MCF 10A (cell line): Measurements from ENCODE around the gene BTG4. TPM values are rescaled to one million over a fixed set of nuclear protein-coding genes. Genes with fewer than 3 reads are reported as not detected.

ENCODE experiments used
- BruUV-seq: library from RNA; stranded (reverse); fragments of 400-500 nt; replicated peaks from 2 replicates; lab custom pipeline; 2021; lab: Mats Ljungman, UMichigan
- CTCF ChIA-PET: fragments of 300-600 bp; sonication (Branson Sonifier 250); formaldehyde crosslinking; extraction: SDS; loops from one replicate; lab custom pipeline; 2021; ENCODE audit warnings: antibody characterized with exemption, inconsistent platforms; lab: Yijun Ruan, JAX
- POLR2A ChIA-PET: fragments of 300-600, 350-650 bp; sonication (Branson Sonifier 250); formaldehyde crosslinking; extraction: SDS; loops from one replicate; lab custom pipeline; 2020; ENCODE audit warnings: antibody characterized with exemption, inconsistent platforms; lab: Yijun Ruan, JAX
- DNase-seq: peaks from one replicate; pipeline ENCODE4 v3.0.0-alpha.2; 2018; ENCODE audit not compliant: unreplicated experiment
- H3K27ac Mint-ChIP-seq: one replicate; pipeline ENCODE4 v1.8.0; 2022; ENCODE audit warnings: mild to moderate bottlenecking, low read depth, mixed read lengths; ENCODE audit not compliant: unreplicated experiment
- H3K27me3 Mint-ChIP-seq: one replicate; pipeline ENCODE4 v1.8.0; 2022; ENCODE audit warnings: mixed read lengths; ENCODE audit not compliant: insufficient read depth, unreplicated experiment
- H3K36me3 Mint-ChIP-seq: one replicate; pipeline ENCODE4 v1.8.0; 2022; ENCODE audit warnings: mild to moderate bottlenecking, moderate library complexity, mixed read lengths; ENCODE audit not compliant: insufficient read depth, unreplicated experiment
- H3K4me1 Mint-ChIP-seq: one replicate; pipeline ENCODE4 v1.8.0; 2022; ENCODE audit warnings: mixed read lengths; ENCODE audit not compliant: insufficient read depth, unreplicated experiment
- H3K4me3 Mint-ChIP-seq: one replicate; pipeline ENCODE4 v1.8.0; 2022; ENCODE audit warnings: mild to moderate bottlenecking, moderate library complexity, mixed read lengths; ENCODE audit not compliant: unreplicated experiment
- H3K9me3 Mint-ChIP-seq: one replicate; pipeline ENCODE4 v1.8.0; 2022; ENCODE audit warnings: mixed read lengths; ENCODE audit not compliant: unreplicated experiment
- intact Hi-C: fragments of 100-400 bp; cut with micrococcal nuclease; formaldehyde crosslinking; loops from 2 replicates; pipeline ENCODE4 v1.14.1; 2022
- total RNA-seq: library from RNA; stranded (reverse); gene quantifications from 2 replicates; pipeline ENCODE4 v1.2.3, GENCODE V29; 2022
- TF ChIP-seq, protein P1 (sequence below): fragments of 200-600 bp; IDR thresholded peaks from one replicate; pipeline ENCODE4 v1.8.0; 2022; ENCODE audit warnings: antibody characterized with exemption, mild to moderate bottlenecking; ENCODE audit not compliant: unreplicated experiment

BTG4 gene
- total RNA-seq, 1 experiment from 2014 or later = not detected

DNA sequence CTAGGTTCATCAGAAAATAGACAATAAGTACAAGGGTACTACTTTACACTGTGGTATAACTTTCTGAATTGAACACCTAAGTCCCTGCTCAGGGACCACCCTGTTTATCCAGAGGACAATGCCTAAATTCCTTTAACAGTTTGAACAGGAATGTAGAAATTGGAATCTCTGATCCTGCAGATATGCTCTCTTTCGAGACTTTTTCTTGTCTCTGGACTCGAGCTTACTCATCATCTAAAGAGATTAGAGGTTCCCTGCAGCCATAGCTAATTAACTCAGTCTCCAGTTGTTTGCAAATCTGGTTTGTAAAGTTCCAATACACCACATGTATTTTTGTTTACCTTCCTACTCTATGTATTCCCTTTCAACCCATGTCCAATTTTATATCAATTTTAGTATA, 3.4 kb upstream of the BTG4 start:
- intact Hi-C loops = no loop called here
- CTCF ChIA-PET = no interaction called here
- Mint-ChIP-seq H3K4me1 (peaks cover 15% of the 10 kb centered on the region), H3K9me3 (no peaks in the 10 kb centered on the region), H3K27ac (no peak overlapping the region), H3K36me3 (no peaks in the 10 kb centered on the region), H3K4me3 (no peak overlapping the region), H3K27me3 (no peaks in the 10 kb centered on the region)
- no TSS peak for BruUV-seq
- TF ChIP-seq, protein P1, sequence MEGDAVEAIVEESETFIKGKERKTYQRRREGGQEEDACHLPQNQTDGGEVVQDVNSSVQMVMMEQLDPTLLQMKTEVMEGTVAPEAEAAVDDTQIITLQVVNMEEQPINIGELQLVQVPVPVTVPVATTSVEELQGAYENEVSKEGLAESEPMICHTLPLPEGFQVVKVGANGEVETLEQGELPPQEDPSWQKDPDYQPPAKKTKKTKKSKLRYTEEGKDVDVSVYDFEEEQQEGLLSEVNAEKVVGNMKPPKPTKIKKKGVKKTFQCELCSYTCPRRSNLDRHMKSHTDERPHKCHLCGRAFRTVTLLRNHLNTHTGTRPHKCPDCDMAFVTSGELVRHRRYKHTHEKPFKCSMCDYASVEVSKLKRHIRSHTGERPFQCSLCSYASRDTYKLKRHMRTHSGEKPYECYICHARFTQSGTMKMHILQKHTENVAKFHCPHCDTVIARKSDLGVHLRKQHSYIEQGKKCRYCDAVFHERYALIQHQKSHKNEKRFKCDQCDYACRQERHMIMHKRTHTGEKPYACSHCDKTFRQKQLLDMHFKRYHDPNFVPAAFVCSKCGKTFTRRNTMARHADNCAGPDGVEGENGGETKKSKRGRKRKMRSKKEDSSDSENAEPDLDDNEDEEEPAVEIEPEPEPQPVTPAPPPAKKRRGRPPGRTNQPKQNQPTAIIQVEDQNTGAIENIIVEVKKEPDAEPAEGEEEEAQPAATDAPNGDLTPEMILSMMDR = no peak
- DNase-seq = no peak
- POLR2A ChIA-PET = no interaction called here

DNA sequence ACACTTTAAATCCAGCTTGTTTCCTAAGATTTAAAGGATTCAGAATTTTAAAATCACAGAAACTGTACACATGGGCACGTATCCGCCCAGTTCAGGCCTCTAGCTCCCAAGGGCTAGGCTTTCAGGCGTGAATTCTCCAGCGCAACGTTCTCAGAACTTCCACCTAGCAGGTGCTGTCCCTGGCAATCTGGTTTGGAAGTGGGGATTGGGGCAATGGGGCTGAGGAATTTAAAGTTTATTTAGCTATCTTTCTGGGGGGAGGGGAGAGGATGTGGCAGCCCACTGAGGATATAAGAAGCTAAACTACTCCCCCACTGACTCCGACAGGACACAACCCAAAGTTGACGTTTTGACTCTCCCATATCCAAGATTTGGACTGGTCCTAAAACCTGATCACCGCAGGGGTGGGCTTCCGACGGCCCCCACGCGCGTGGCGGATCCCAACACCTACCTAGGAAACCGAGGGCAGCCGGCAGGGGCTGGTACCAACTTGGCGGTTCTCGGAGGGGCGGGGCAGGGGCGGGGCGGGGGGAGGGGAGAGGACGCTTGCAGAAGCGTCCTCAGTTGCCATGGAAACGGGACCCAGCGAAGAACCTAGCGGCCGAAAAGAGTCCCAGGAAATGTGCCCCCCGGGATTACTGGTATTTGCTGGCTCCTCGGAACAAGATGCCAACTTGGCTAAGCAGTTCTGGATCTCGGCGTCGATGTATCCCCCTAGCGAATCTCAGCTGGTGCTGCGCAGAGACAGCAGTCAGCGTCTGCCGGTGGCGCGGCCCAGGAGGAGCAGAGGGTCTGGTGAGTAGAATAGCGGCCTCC, 2.2 kb upstream of the BTG4 start, which contains the start of gene HOATZ:
TSS of gene HOATZ (plus strand) at position 563 of the 816 bp plus-strand sequence. CDS start at position 570, 7 bp downstream.
- no TSS peak for BruUV-seq
- Mint-ChIP-seq H3K36me3 (no peaks in the 10 kb centered on the region), H3K4me3 (no peak within 1 kb of the TSS), H3K27me3 (no peaks in the 10 kb centered on the region), H3K27ac (no peak within 1 kb of the TSS), H3K4me1 (peaks cover 16% of the 10 kb centered on the region), H3K9me3 (no peaks in the 10 kb centered on the region)
- intact Hi-C loops = no loop called here
- ChIA-PET POLR2A (interaction anchor here (0.5 to 0.9 kb wide), 2 partner anchors 17 to 31 kb away, joined by 3 to 4 read pairs; no protein-coding TSS in a partner anchor), CTCF (interaction anchor here (1.1 kb wide), 1 partner anchor 1080 kb away, joined by 3 read pairs; no protein-coding TSS in a partner anchor)
- no peak for DNase-seq
- TF ChIP-seq, protein P1 = no peak

DNA sequence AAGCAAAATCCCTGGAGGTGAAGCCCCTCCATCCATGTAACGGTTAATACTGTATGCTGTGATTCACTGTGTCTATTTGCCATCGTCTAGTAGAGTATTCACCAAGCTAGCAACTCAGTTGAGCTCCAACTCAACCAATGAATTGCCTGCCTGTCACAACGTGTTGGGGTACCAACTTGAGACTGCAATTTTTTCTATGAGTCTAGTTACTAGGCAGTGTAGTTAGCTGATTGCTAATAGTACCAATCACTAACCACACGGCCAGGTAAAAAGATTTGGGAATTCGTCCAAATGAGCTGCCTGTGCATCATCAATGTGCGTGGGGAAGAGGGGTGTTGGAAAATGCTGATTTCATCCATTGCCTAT, 1.0 kb upstream of the BTG4 start:
- DNase-seq = no peak
- CTCF ChIA-PET = interaction anchor here (0.6 to 1.1 kb wide), 2 partner anchors 58 to 1078 kb away, joined by 3 read pairs; no protein-coding TSS in a partner anchor
- POLR2A ChIA-PET = interaction anchor here (0.5 to 0.9 kb wide), 5 partner anchors 17 to 255 kb away, joined by 3 to 4 read pairs (median 3); no protein-coding TSS in a partner anchor
- Mint-ChIP-seq H3K4me1 (peaks cover 16% of the 10 kb centered on the region), H3K4me3 (no peak overlapping the region), H3K27ac (no peak overlapping the region), H3K36me3 (no peaks in the 10 kb centered on the region), H3K27me3 (no peaks in the 10 kb centered on the region), H3K9me3 (no peaks in the 10 kb centered on the region)
- TF ChIP-seq, protein P1 = no peak
- BruUV-seq = no TSS peak
- intact Hi-C loops = no loop called here

DNA sequence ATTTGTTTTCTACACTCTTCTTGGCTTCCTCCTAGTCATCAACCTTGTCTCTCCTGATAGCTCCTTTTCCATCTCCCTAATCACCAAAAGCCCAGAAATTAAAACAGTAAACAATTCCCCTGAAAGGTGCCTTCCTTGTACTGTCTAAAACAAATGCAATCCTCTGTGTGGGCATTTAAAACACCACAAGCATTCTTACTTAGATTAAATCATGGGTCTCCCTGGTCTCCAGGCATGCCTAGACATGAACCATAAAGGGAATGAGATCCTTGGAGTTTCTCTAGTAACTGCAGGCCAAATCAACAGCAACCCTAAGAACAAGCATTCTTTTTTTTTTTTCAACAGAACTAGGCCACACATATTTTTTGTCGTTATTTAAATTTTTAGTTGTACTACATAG, 1.9 kb downstream of the BTG4 start:
- ChIA-PET CTCF (interaction anchor here (0.6 to 0.7 kb wide), 3 partner anchors 9 to 23 kb away, joined by 3 to 7 read pairs (median 5); no protein-coding TSS in a partner anchor), POLR2A (interaction anchor here (0.6 to 2.4 kb wide), 12 partner anchors 9 to 1134 kb away, joined by 3 to 11 read pairs (median 4); no protein-coding TSS in a partner anchor)
- no peaks in the 10 kb centered on the region for H3K36me3 Mint-ChIP-seq
- no peaks in the 10 kb centered on the region for H3K27me3 Mint-ChIP-seq
- intact Hi-C loops = no loop called here
- H3K9me3 Mint-ChIP-seq = no peaks in the 10 kb centered on the region
- peak overlapping the region; percentile 1 for H3K4me3 Mint-ChIP-seq
- DNase-seq = peak; percentile 71
- TF ChIP-seq, protein P1 = no peak
- BruUV-seq = no TSS peak
- H3K4me1 Mint-ChIP-seq = peaks cover 16% of the 10 kb centered on the region
- H3K27ac Mint-ChIP-seq = peak overlapping the region; percentile 97
